H1 (cell line): ENCODE measurements around the gene FGD6. TPM values are rescaled to one million over a fixed set of nuclear protein-coding genes. Genes with fewer than 3 reads are reported as not detected.

ENCODE experiments used
- CTCF ChIA-PET: fragments of 300-600 bp; sonication (Branson Sonifier 250); formaldehyde crosslinking; loops from one replicate; lab custom pipeline; 2021; ENCODE audit not compliant: partially characterized antibody; lab: Charles Lee
- POLR2A ChIA-PET: fragments of 300-600 bp; sonication (Branson Sonifier 250); formaldehyde crosslinking; loops from one replicate; lab custom pipeline; 2021; ENCODE audit warnings: inconsistent platforms; ENCODE audit not compliant: partially characterized antibody; lab: Charles Lee
- DNase-seq, 2 experiments: peaks; one replicate each; pipeline versions ENCODE4 v3.0.0 to v3.0.0-alpha.2; 2010 to 2022; ENCODE audit warnings: low spot score in 2 of 2, low read depth in 1 of 2, mixed read lengths in 1 of 2
- FAIRE-seq: peaks from 2 replicates; lab custom pipeline; 2011; peaks lifted over from hg19 to GRCh38; lab: Jason Lieb, UNC
- H2AFZ ChIP-seq: 2 replicates; pipeline ENCODE4 v1.8.1; 2012; ENCODE audit warnings: low read length, inconsistent platforms
- H2AK5ac ChIP-seq: 2 replicates; pipeline ENCODE4 v1.6.1; 2013; ENCODE audit warnings: low read depth, low read length
- H2BK120ac ChIP-seq: replicated peaks from 2 replicates; pipeline ENCODE3; 2013; ENCODE audit warnings: low read depth, low read length, inconsistent platforms
- H2BK12ac ChIP-seq: 2 replicates; pipeline ENCODE4 v1.6.1; 2013; ENCODE audit warnings: low read depth, low read length
- H2BK15ac ChIP-seq: 2 replicates; pipeline ENCODE4 v1.6.1; 2013; ENCODE audit warnings: low read length
- H2BK20ac ChIP-seq: 2 replicates; pipeline ENCODE4 v1.6.1; 2013; ENCODE audit warnings: low read length
- H2BK5ac ChIP-seq: 2 replicates; pipeline ENCODE4 v1.6.1; 2013; ENCODE audit warnings: low read depth, low read length
- H3K14ac ChIP-seq: 2 replicates; pipeline ENCODE4 v1.6.1; 2013; ENCODE audit warnings: inconsistent platforms; ENCODE audit not compliant: insufficient read length
- H3K18ac ChIP-seq: 2 replicates; pipeline ENCODE4 v1.6.1; 2013; ENCODE audit warnings: low read length; ENCODE audit errors: extremely low read depth
- H3K23ac ChIP-seq: 2 replicates; pipeline ENCODE4 v1.6.1; 2013; ENCODE audit warnings: inconsistent platforms; ENCODE audit not compliant: insufficient read length
- H3K23me2 ChIP-seq: 2 replicates; pipeline ENCODE4 v1.6.1; 2013; ENCODE audit warnings: low read depth, low read length
- H3K27ac ChIP-seq: 2 replicates; pipeline ENCODE4 v1.6.1; 2011; ENCODE audit warnings: low read depth, low read length, inconsistent platforms
- H3K27me3 ChIP-seq, 4 experiments: replicated peaks in 1 of 4; 1 replicate in 1 of 4; 2 replicates in 3 of 4; pipeline versions ENCODE4 v1.6.1 to v1.8.1; 2011 to 2013; ENCODE audit warnings: low read length in 3 of 4, mild to moderate bottlenecking in 3 of 4, inconsistent platforms in 2 of 4, mixed read lengths in 2 of 4, moderate library complexity in 1 of 4; ENCODE audit not compliant: control insufficient read depth in 3 of 4, insufficient read depth in 3 of 4; ENCODE audit errors: extremely low read depth in 1 of 4
- H3K36me3 ChIP-seq, 4 experiments: 2 replicates each; pipeline versions ENCODE4 v1.6.1 to v1.8.1; 2011 to 2013; ENCODE audit warnings: mild to moderate bottlenecking in 4 of 4, low read length in 3 of 4, moderate library complexity in 2 of 4, control low read depth in 1 of 4, inconsistent platforms in 1 of 4; ENCODE audit not compliant: insufficient read depth in 4 of 4, control insufficient read depth in 2 of 4
- H3K4ac ChIP-seq: replicated peaks from 2 replicates; pipeline ENCODE3; 2013; ENCODE audit warnings: low read length, low read depth, mixed read lengths, inconsistent platforms; ENCODE audit not compliant: insufficient read length
- H3K4me1 ChIP-seq, 4 experiments: replicated peaks in 1 of 4; 1 replicate in 1 of 4; 2 replicates in 3 of 4; pipeline versions ENCODE4 v1.6.1 to v1.8.1; 2011 to 2013; ENCODE audit warnings: low read length in 3 of 4, inconsistent platforms in 2 of 4, mixed read lengths in 1 of 4; ENCODE audit not compliant: insufficient read depth in 4 of 4, control insufficient read depth in 3 of 4
- H3K4me2 ChIP-seq, 2 experiments: 2 replicates each; pipeline versions ENCODE4 v1.6.1 to v1.8.1; 2011 to 2013; ENCODE audit warnings: low read depth in 2 of 2, low read length in 2 of 2, control low read depth in 1 of 2, inconsistent platforms in 1 of 2, mild to moderate bottlenecking in 1 of 2; ENCODE audit not compliant: insufficient read depth in 1 of 2
- H3K4me3 ChIP-seq, 4 experiments: fragments of 200-600, 300-600 bp in 1 of 4; sonication (generic), shearing (Covaris generic), sonication (Bioruptor Twin) in 1 of 4; 2 replicates each; pipeline versions ENCODE4 v1.5.1 to v1.8.1; 2011 to 2016; ENCODE audit warnings: low read length in 4 of 4, low read depth in 3 of 4, control low read depth in 2 of 4, inconsistent platforms in 2 of 4, mild to moderate bottlenecking in 2 of 4, mixed read lengths in 1 of 4, moderate library complexity in 1 of 4; ENCODE audit not compliant: insufficient read depth in 2 of 4; ENCODE audit errors: extremely low read depth in 1 of 4
- H3K56ac ChIP-seq: replicated peaks from 2 replicates; pipeline ENCODE3; 2013; ENCODE audit warnings: low read depth, mild to moderate bottlenecking, mixed read lengths, low read length, inconsistent platforms; ENCODE audit not compliant: insufficient read length
- H3K79me1 ChIP-seq: 2 replicates; pipeline ENCODE4 v1.6.1; 2013; ENCODE audit warnings: low read depth, low read length, control low read depth
- H3K79me2 ChIP-seq, 2 experiments: 2 replicates each; pipeline versions ENCODE4 v1.6.1 to v1.8.1; 2012 to 2013; ENCODE audit warnings: low read length in 2 of 2, mild to moderate bottlenecking in 2 of 2, inconsistent platforms in 1 of 2; ENCODE audit not compliant: insufficient read depth in 2 of 2, control insufficient read depth in 1 of 2
- H3K9ac ChIP-seq, 4 experiments: replicated peaks in 1 of 4; 1 replicate in 1 of 4; 2 replicates in 3 of 4; pipeline versions ENCODE4 v1.6.1 to v1.8.1; 2011 to 2013; ENCODE audit warnings: low read depth in 3 of 4, low read length in 3 of 4, control low read depth in 2 of 4, mild to moderate bottlenecking in 2 of 4, moderate library complexity in 2 of 4, inconsistent platforms in 1 of 4; ENCODE audit errors: extremely low read depth in 1 of 4
- H3K9me3 ChIP-seq, 2 experiments: 2 replicates each; pipeline versions ENCODE4 v1.6.1 to v1.8.1; 2012 to 2013; ENCODE audit warnings: mild to moderate bottlenecking in 2 of 2, moderate library complexity in 2 of 2, control low read depth in 1 of 2, inconsistent platforms in 1 of 2, low read depth in 1 of 2, low read length in 1 of 2, mixed read lengths in 1 of 2; ENCODE audit not compliant: insufficient read depth in 2 of 2
- H4K20me1 ChIP-seq, 2 experiments: replicated peaks in 1 of 2; 2 replicates each; pipeline versions ENCODE3 to v1.8.1; 2011 to 2013; ENCODE audit warnings: inconsistent platforms in 2 of 2, low read length in 2 of 2, mild to moderate bottlenecking in 1 of 2; ENCODE audit not compliant: insufficient read depth in 2 of 2, control insufficient read depth in 1 of 2
- H4K5ac ChIP-seq: 2 replicates; pipeline ENCODE4 v1.6.1; 2013; ENCODE audit warnings: low read length, low read depth, mixed read lengths, inconsistent platforms; ENCODE audit not compliant: insufficient read length
- H4K8ac ChIP-seq: 2 replicates; pipeline ENCODE4 v1.8.0; 2013; ENCODE audit warnings: mild to moderate bottlenecking, moderate library complexity, low read length, inconsistent platforms; ENCODE audit not compliant: insufficient read depth; ENCODE audit errors: extremely low read depth
- H4K91ac ChIP-seq: replicated peaks from 2 replicates; pipeline ENCODE3; 2013; ENCODE audit warnings: low read length, mixed read lengths, inconsistent platforms; ENCODE audit not compliant: insufficient read length
- ASH2L ChIP-seq: fragments of 200-600, 300-600 bp; sonication (generic); IDR thresholded peaks from one replicate; pipeline ENCODE4 v1.7.1; 2017; ENCODE audit warnings: low read length
- BACH1 ChIP-seq: IDR thresholded peaks from 2 replicates; pipeline ENCODE4 v1.6.1; 2012; ENCODE audit warnings: low read length, improper control_type of control experiment
- CREB1 ChIP-seq: IDR thresholded peaks from 2 replicates; pipeline ENCODE4 v1.6.1; 2012; ENCODE audit warnings: inconsistent platforms
- CTCF ChIP-seq, 3 experiments: IDR thresholded peaks; 1 replicate in 2 of 3; 2 replicates in 1 of 3; pipeline versions ENCODE4 v1.5.1 to v1.6.1; 2011; ENCODE audit warnings: low read length in 3 of 3, mild to moderate bottlenecking in 3 of 3, inconsistent platforms in 2 of 3, low read depth in 1 of 3, moderate library complexity in 1 of 3; ENCODE audit not compliant: insufficient read depth in 1 of 3; ENCODE audit errors: control extremely low read depth in 1 of 3
- EGR1 ChIP-seq: IDR thresholded peaks from 2 replicates; pipeline ENCODE4 v1.6.1; 2011; ENCODE audit warnings: low read depth, low read length, borderline replicate concordance
- EZH2 ChIP-seq: fragments of 200-600 bp; sonication (generic); IDR thresholded peaks from 2 replicates; pipeline ENCODE4 v1.7.1; 2012; ENCODE audit warnings: low read depth, mild to moderate bottlenecking, moderate library complexity, low read length, inconsistent platforms; ENCODE audit not compliant: severe bottlenecking
- POLR2A ChIP-seq, 2 experiments: IDR thresholded peaks; 1 replicate in 1 of 2; 2 replicates in 1 of 2; pipeline ENCODE4 v1.6.1; 2011; ENCODE audit warnings: low read depth in 2 of 2, low read length in 2 of 2, mild to moderate bottlenecking in 2 of 2; ENCODE audit errors: control extremely low read depth in 1 of 2
- SUZ12 ChIP-seq: fragments of 200-600 bp; sonication (generic); IDR thresholded peaks from 2 replicates; pipeline ENCODE4 v1.6.1; 2012; ENCODE audit warnings: mild to moderate bottlenecking, inconsistent platforms, low read length, moderate library complexity, mixed read lengths
- USF2 ChIP-seq: IDR thresholded peaks from 2 replicates; pipeline ENCODE4 v1.6.1; 2011; ENCODE audit warnings: low read length, improper control_type of control experiment
- WGBS, 2 experiments: shearing (Covaris generic) in 1 of 2; methylation state at CpG; one replicate each; pipeline versions ENCODE4 v1.1.6 to v1.1.7; 2013 to 2015; ENCODE audit warnings: low lambda C conversion rate in 2 of 2, mixed read lengths in 2 of 2, inconsistent platforms in 1 of 2, low coverage in 1 of 2, missing lambda C conversion rate in 1 of 2; ENCODE audit not compliant: insufficient replicate concordance in 2 of 2, insufficient coverage in 1 of 2, insufficient read length in 1 of 2; ENCODE audit errors: extremely low coverage in 1 of 2, missing lambda C conversion rate in 1 of 2; 5-methylcytosine and 5-hydroxymethylcytosine counted together
- polyA plus RNA-seq, 7 experiments: library from polyadenylated mRNA; depleted of rRNA in 3 of 7; stranded (reverse) in 5 of 7; unstranded in 2 of 7; fragments of >200 nt in 5 of 7; fragments of 200-250 nt in 2 of 7; gene quantifications; 1 replicate in 5 of 7; 2 replicates in 1 of 7; 4 replicates in 1 of 7; pipeline versions ENCODE4 v1.2.1 to v1.2.3, GENCODE V29; 2011 to 2013; ENCODE audit warnings: missing spikeins in 2 of 7, mixed read lengths in 2 of 7
- total RNA-seq: library from RNA; stranded (reverse); fragmentation: NEBNext Ultra II Directional; extraction: Animal tissue kit (Norgen Biotek cat#: 25700); gene quantifications from 2 replicates; pipeline ENCODE4 v1.2.1, GENCODE V29; 2021

FGD6 gene
- total and polyA plus RNA-seq, 2 of the 8 experiments (the other 6 are each of a cell fraction or from before 2014, with no cell fraction given) = 12.2 to 24.3 TPM

- H2AK5ac ChIP-seq = no peak overlapping the region
- no peak overlapping the region for H2BK15ac ChIP-seq
- no peak overlapping the region for H3K14ac ChIP-seq
- H3K9ac ChIP-seq = no peak overlapping the region
- H3K27me3 ChIP-seq = no peaks in the 10 kb centered on the region
- no peak overlapping the region for H3K4me3 ChIP-seq
- TF ChIP-seq POLR2A (IDR thresholded peaks at IDR 0.05; ENCODE audit: control extremely low read depth in 1 of 2, low read depth in 2 of 2, low read length in 2 of 2) (no peak), EGR1 (no peak), BACH1 (no peak), ASH2L (no peak), SUZ12 (no peak), CREB1 (no peak), CTCF (IDR thresholded peaks at IDR 0.05; ENCODE audit: control extremely low read depth in 1 of 3, insufficient read depth in 1 of 3, low read depth in 1 of 3, low read length in 3 of 3) (no peak), EZH2 (no peak), USF2 (no peak)
- POLR2A ChIA-PET = interaction anchor here (1.2 to 9.0 kb wide), 2 partner anchors 7 to 12 kb away, joined by 5 to 89 read pairs; no protein-coding TSS in a partner anchor
- WGBS, 2 experiments = 95% methylated on average over 3 of the region's 3 CpGs; no CpG with 5 or more reads in 1 of the 2 experiments
- DNase-seq = no peak
- H3K56ac ChIP-seq = no peak overlapping the region
- no peak overlapping the region for H3K18ac ChIP-seq
- no peak for FAIRE-seq
- H4K91ac ChIP-seq = no peak overlapping the region
- no peaks in the 10 kb centered on the region for H3K9me3 ChIP-seq
- no peak overlapping the region for H2AFZ ChIP-seq
- peaks cover 0 to 12% (median 3%) of the 10 kb centered on the region in 4 experiments; a peak in 2 of 8 replicates for H3K36me3 ChIP-seq
- H3K23me2 ChIP-seq = peaks cover 7% of the 10 kb centered on the region
- no peak overlapping the region for H3K4me2 ChIP-seq
- no peak overlapping the region for H3K23ac ChIP-seq
- peaks cover 0 to 6% (median 3%) of the 10 kb centered on the region in 4 experiments; a peak in 3 of 7 replicates for H3K4me1 ChIP-seq
- H2BK120ac ChIP-seq = no peak overlapping the region
- no peak overlapping the region for H3K4ac ChIP-seq
- no peak overlapping the region for H2BK5ac ChIP-seq
- peaks cover 7 to 85% of the 10 kb centered on the region in 2 experiments; a peak in 3 of 4 replicates for H3K79me2 ChIP-seq
- H3K79me1 ChIP-seq = no peaks in the 10 kb centered on the region; the same call in 1 of the 2 replicates
- no peak overlapping the region for H4K8ac ChIP-seq
- H2BK12ac ChIP-seq = no peak overlapping the region
- CTCF ChIA-PET = interaction anchor here (1.1 kb wide), 2 partner anchors 9 to 74 kb away, joined by 3 to 6 read pairs; no protein-coding TSS in a partner anchor
- no peak overlapping the region for H3K27ac ChIP-seq
- H2BK20ac ChIP-seq = no peak overlapping the region
- H4K5ac ChIP-seq = no peak overlapping the region
- no peaks in the 10 kb centered on the region for H4K20me1 ChIP-seq
Observed at GRCh38 chr12:95214466-95214865, 2.8 kb downstream of the FGD6 start.
